Upper lobe of left lung (tissue), 4 donors: ENCODE results near the gene E2F4.

Source experiments
- CTCF ChIP-seq, 6 experiments: fragments of 450-650 bp in 4 of 6; fragments of 200-600 bp in 2 of 6; sonication (generic) in 2 of 6; IDR thresholded peaks; one replicate each; pipeline ENCODE4 v1.5.1; 2016 to 2019; ENCODE audit warnings: antibody characterized with exemption in 6 of 6
- EP300 ChIP-seq, 4 donors: sonication (generic); formaldehyde crosslinking; IDR thresholded peaks; one replicate each; pipeline ENCODE4 v1.5.1; 2017; ENCODE audit warnings: antibody characterized with exemption in 4 of 4, control low read depth in 2 of 4
- POLR2A ChIP-seq, 4 donors: fragments of 450-650 bp; IDR thresholded peaks; one replicate each; pipeline ENCODE4 v1.5.1; 2016 to 2017; ENCODE audit warnings: antibody characterized with exemption in 4 of 4, mild to moderate bottlenecking in 2 of 4
- POLR2AphosphoS5 ChIP-seq, 2 donors: sonication (generic); formaldehyde crosslinking; IDR thresholded peaks; one replicate each; pipeline ENCODE4 v1.5.1; 2017; ENCODE audit warnings: antibody characterized with exemption in 2 of 2

DNA sequence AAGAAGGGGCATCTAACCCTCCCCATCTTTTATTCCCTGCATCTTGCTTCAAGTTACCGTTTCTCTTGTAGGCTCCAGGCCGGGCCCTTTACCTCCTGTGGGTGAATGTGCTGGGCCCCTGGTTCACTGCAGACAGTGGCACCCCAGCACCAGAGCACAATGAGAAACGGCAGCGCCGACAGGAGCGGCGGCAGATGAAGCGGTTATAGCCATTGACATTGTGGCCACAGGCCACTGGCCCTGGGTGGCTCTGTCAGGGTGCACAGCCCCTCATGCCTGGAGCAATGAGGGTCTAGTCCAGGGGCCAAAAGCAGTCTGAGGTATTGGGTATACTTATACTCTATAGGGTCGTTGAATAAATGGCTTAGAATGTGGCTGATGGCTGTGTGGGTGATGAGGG is 37.0 kb downstream of the E2F4 start:
- TF ChIP-seq CTCF (IDR thresholded peaks at IDR 0.05) (no peak), EP300 (IDR thresholded peaks at IDR 0.05) (no peak), POLR2A (IDR thresholded peaks at IDR 0.05) (no peak), POLR2AphosphoS5 (IDR thresholded peaks at IDR 0.05) (no peak)
